Thymus (tissue), 11 donors: Measurements from ENCODE around the gene NWD2. TPM values are rescaled to one million over a fixed set of nuclear protein-coding genes. Genes with fewer than 3 reads are reported as not detected.

ENCODE experiments used
- DNase-seq, 9 donors: peaks; one replicate each; pipeline ENCODE4 v3.0.0-alpha.2; 2013; ENCODE audit warnings: low spot score in 9 of 9, low read depth in 6 of 9, missing footprints in 1 of 9
- H3K27ac ChIP-seq, 2 donors: one replicate each; pipeline ENCODE4 v1.5.1; 2013; ENCODE audit warnings: control low read depth in 1 of 2, low read depth in 1 of 2, low read length in 1 of 2, mild to moderate bottlenecking in 1 of 2, moderate library complexity in 1 of 2
- H3K27me3 ChIP-seq, 2 donors: one replicate each; pipeline ENCODE4 v1.5.1; 2013; ENCODE audit warnings: low read length in 1 of 2; ENCODE audit not compliant: control insufficient read depth in 2 of 2, insufficient read depth in 1 of 2
- H3K36me3 ChIP-seq, 2 donors: one replicate each; pipeline ENCODE4 v1.5.1; 2013; ENCODE audit warnings: low read length in 1 of 2, mild to moderate bottlenecking in 1 of 2, moderate library complexity in 1 of 2; ENCODE audit not compliant: control insufficient read depth in 2 of 2, insufficient read depth in 2 of 2
- H3K4me1 ChIP-seq, 2 donors: one replicate each; pipeline ENCODE4 v1.5.1; 2013; ENCODE audit warnings: low read length in 2 of 2; ENCODE audit not compliant: control insufficient read depth in 2 of 2, insufficient read depth in 2 of 2
- H3K4me3 ChIP-seq, 2 donors: one replicate each; pipeline ENCODE4 v1.5.1; 2013; ENCODE audit warnings: low read length in 2 of 2, control low read depth in 1 of 2, mild to moderate bottlenecking in 1 of 2
- H3K9me3 ChIP-seq, 2 donors: one replicate each; pipeline ENCODE4 v1.5.1; 2013; ENCODE audit warnings: low read length in 1 of 2, mild to moderate bottlenecking in 1 of 2; ENCODE audit not compliant: control insufficient read depth in 2 of 2, insufficient read depth in 1 of 2
- WGBS: extraction: QIAGEN DNeasy Blood & Tissue Kit; methylation state at CpG from one replicate; pipeline ENCODE4 v1.1.7; 2013; 5-methylcytosine and 5-hydroxymethylcytosine counted together
- polyA plus RNA-seq: library from polyadenylated mRNA; stranded (reverse); fragments of 200-250 nt; gene quantifications from one replicate; pipeline ENCODE4 v1.2.3, GENCODE V29; 2013
- total RNA-seq: library from RNA; stranded (reverse); fragments of 120-200 nt; gene quantifications from one replicate; pipeline ENCODE4 v1.2.4, GENCODE V29; 2013
- donor health status: healthy.

Gene NWD2
- total and polyA plus RNA-seq, 2 donors, result under 0.01 to 0.11 TPM

DNA sequence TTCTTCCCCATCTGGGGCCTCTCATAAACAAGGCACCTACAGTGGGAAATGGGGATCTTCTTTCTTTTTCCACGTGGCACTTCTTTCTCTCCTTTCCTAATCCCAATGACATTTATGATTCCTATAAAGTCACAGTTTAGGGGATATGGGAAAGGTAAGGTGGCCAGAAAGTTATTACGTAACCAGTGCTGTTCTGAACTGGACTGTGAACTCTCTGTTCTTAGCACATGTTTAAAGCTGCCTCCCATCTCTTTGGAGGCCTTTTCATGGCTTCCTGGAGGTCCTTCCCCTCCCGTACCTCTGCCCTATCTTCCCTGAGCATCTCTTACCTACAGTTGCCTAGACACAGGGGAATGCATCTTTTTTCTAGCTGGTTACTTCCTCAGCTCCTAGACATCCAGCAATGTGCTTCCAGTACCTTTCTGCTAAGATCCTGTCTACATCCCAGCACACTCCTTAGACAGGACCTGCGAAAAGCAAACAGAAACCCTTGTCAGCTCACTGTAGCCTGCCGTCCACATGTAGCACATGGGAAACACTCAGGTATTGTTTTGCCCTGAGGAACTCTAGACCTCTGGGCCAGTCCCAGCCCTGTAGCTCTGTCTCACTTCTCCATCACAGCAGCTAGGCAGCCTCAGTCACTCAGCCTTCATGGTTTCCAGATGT lies 195.4 kb downstream of the NWD2 start:
- DNase-seq, result no peak
- Histone ChIP-seq H3K4me3 (no peak overlapping the region), H3K27me3 (no peaks in the 10 kb centered on the region), H3K9me3 (no peaks in the 10 kb centered on the region), H3K27ac (no peak overlapping the region), H3K36me3 (no peaks in the 10 kb centered on the region), H3K4me1 (no peaks in the 10 kb centered on the region)
- 89% methylated on average over 5 of the region's 5 CpGs for WGBS

DNA sequence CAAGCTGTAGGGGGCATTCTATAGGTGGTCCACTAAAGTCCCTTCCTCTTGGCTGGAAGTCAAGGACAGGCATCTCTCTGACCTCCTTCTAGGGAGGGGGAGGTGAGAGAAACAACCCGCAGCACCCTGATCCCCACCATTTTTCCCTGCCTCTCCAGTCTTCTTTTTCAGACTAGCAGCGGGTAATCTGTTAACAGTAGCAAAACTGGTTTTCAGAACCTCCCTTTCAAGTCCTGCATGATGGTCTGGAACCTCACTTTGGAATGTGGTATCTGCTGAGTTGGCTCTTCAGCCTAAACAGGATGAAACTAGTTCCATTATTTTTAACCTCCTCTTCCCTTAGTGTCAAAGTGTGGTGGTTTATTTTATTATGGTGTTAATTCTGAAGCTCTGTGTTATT lies 196.0 kb downstream of the NWD2 start:
- Histone ChIP-seq H3K27me3 (no peaks in the 10 kb centered on the region), H3K36me3 (no peaks in the 10 kb centered on the region), H3K9me3 (no peaks in the 10 kb centered on the region), H3K4me1 (no peaks in the 10 kb centered on the region), H3K27ac (no peak overlapping the region), H3K4me3 (no peak overlapping the region)
- no peak for DNase-seq
- 96% methylated on average over 2 of the region's 2 CpGs for WGBS

DNA sequence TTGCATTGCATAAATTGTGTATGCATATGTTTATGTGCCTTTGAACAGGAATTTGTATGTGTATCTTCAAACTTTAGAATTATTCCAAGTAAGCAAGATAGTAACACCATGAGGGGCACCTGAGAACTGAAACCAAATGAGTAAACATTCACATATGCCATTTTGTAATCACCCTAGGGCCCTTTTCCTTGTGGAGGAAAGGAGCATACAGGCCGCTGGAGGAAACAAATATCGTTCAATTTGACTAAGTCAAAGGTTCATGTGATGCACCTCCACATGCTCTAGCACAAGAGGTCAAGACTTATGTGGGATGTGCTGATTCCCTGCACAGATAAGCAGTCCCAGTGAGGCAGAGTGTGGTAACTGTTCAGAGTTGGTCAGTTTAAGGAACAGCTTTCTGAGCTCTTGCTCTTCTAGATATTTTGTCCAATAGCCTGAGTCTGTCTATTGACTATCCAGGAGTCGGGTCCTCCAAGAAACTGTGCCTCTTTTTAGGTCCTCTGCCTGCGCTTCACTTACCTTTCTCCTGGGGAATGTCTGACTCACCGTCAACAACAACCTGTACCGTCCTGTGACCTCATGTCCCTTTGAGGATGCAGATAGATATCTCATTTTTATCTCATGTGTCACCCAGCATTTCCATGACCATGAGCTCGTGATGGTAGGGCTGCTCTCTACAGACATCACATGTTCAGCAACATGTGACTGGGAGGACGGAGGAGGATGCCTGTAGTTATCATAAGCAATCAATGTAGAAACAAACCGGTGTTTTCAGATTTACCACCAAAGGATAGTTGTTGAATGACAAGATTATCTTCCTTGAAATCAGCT lies 196.9 kb downstream of the NWD2 start:
- WGBS, result 91% methylated on average over 9 of the region's 9 CpGs

DNA sequence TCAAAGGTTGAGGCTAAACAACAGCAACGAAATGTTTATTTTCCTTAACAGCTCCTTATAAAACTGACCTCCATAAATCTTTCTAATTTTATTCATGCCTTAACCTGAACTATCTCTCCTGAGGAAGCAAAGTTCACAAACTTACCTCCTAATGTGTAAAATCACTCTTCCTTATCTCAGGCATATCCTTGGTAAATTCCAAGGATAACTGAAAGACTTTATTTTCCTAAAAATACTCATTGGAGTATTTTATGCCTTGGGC lies 197.4 kb downstream of the NWD2 start:
- Histone ChIP-seq H3K27me3 (no peaks in the 10 kb centered on the region), H3K27ac (no peak overlapping the region), H3K9me3 (no peaks in the 10 kb centered on the region), H3K4me3 (no peak overlapping the region), H3K4me1 (no peaks in the 10 kb centered on the region), H3K36me3 (no peaks in the 10 kb centered on the region)
- WGBS, result 49% methylated on average over 1 of the region's 1 CpG
- DNase-seq, result no peak

More for the DNA sequence above, 196.9 kb downstream of the NWD2 start:
- Histone ChIP-seq H3K9me3 (no peaks in the 10 kb centered on the region), H3K4me3 (no peak overlapping the region), H3K27ac (no peak overlapping the region), H3K4me1 (no peaks in the 10 kb centered on the region), H3K27me3 (no peaks in the 10 kb centered on the region), H3K36me3 (no peaks in the 10 kb centered on the region)
- DNase-seq, result no peak

DNA sequence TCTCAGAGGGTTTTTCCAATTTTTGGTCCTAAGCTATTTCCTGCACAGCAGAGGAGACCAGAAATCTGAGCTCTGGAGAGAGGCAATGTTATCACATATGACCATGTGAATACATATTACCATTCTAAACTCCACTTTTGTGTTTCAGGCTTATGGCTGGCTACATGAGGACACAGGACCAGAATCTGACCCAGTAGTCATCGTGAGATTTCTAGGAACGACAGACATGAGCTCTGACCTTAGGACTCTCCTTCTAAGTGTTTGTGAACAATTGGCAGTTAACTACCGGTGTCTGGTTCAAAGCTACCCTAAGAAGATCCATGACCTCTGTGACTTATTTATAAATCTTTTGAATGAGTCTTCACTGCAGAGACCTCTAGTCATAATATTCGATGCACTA lies 198.6 kb downstream of the NWD2 start:
- no peaks in the 10 kb centered on the region for H3K36me3 ChIP-seq
- no peaks in the 10 kb centered on the region for H3K9me3 ChIP-seq
- H3K4me1 ChIP-seq, result no peaks in the 10 kb centered on the region
- H3K27ac ChIP-seq, result no peak overlapping the region
- no peak for DNase-seq
- H3K4me3 ChIP-seq, result no peak overlapping the region
- 93% methylated on average over 4 of the region's 4 CpGs for WGBS
- no peaks in the 10 kb centered on the region for H3K27me3 ChIP-seq

- no peak overlapping the region for H3K4me3 ChIP-seq
- 97% methylated on average over 9 of the region's 9 CpGs for WGBS
- no peak for DNase-seq
- no peaks in the 10 kb centered on the region for H3K27me3 ChIP-seq
- H3K9me3 ChIP-seq, result no peaks in the 10 kb centered on the region
- H3K27ac ChIP-seq, result no peak overlapping the region
- H3K4me1 ChIP-seq, result no peaks in the 10 kb centered on the region
- no peaks in the 10 kb centered on the region for H3K36me3 ChIP-seq
These were observed 200.5 kb downstream of the NWD2 start for GRCh38 chr4:37445023-37445422.

DNA sequence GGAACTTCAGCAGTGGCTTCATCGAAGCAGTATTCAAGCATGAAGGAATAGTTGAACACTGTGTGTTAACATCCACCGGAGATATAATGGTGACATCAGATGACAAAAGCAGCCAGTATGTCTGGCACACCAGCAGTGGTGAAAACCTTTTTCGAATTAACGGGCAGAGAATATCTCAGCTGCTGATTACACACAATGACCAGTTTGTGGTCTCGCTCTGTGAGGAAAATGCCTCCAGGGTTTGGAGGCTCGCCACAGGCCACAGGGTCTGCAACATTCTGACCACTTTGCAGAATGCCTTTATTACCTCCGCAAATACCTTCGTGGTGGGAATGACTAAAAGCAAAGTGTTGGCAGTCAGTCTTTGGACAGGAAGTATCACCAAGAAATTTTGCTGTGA lies 201.5 kb downstream of the NWD2 start:
- Histone ChIP-seq H3K27me3 (peaks cover 0 to 6% of the 10 kb centered on the region in 2 donors), H3K4me3 (no peak overlapping the region), H3K4me1 (no peaks in the 10 kb centered on the region), H3K36me3 (no peaks in the 10 kb centered on the region), H3K27ac (no peak overlapping the region), H3K9me3 (no peaks in the 10 kb centered on the region)
- DNase-seq, result no peak
- WGBS, result 96% methylated on average over 8 of the region's 8 CpGs

DNA sequence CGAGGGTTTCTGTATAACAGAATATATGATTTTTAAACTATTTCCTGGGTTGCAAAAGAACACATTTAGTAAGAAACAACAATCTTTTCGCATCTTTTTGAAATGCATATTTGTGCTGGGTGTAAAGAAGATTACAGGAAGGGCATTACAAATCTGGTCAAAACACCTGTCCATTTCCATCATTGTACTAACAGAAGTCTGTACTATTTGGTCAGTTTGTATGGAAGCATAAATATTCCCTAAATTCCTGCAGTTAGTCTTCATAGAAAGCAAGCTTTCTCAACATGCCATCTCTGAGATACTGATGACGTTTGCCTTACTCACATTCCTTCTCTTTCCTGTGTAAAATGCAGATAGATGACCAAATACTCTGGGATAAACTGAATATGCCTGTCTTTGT lies 203.3 kb downstream of the NWD2 start:
- Histone ChIP-seq H3K27me3 (peaks cover 0 to 15% of the 10 kb centered on the region in 2 donors), H3K4me1 (no peaks in the 10 kb centered on the region), H3K4me3 (no peak overlapping the region), H3K27ac (no peak overlapping the region), H3K36me3 (no peaks in the 10 kb centered on the region), H3K9me3 (no peaks in the 10 kb centered on the region)
- DNase-seq, result no peak
- WGBS, result 93% methylated on average over 3 of the region's 3 CpGs

GRCh38 chr4:37450309-37450708 lies 205.8 kb downstream of the NWD2 start:
- peaks cover 20 to 39% of the 10 kb centered on the region in 2 donors for H3K27me3 ChIP-seq
- H3K27ac ChIP-seq, result no peak overlapping the region
- DNase-seq, result no peak
- H3K4me3 ChIP-seq, result no peak overlapping the region
- H3K36me3 ChIP-seq, result no peaks in the 10 kb centered on the region
- WGBS, result 96% methylated on average over 2 of the region's 2 CpGs
- peaks cover 5 to 10% of the 10 kb centered on the region in 2 donors for H3K4me1 ChIP-seq
- H3K9me3 ChIP-seq, result no peaks in the 10 kb centered on the region
